K562 (cell line): ENCODE data around the gene HCN4. TPM values are rescaled to one million over a fixed set of nuclear protein-coding genes. Genes with fewer than 3 reads are reported as not detected.

ENCODE experiments used
- ATAC-seq: fragments of 200-7000 bp; cut with Tn5 transposase; 3 replicates; pipeline ENCODE4 v1.9.1; 2020; ENCODE audit warnings: moderate library complexity
- BruUV-seq: library from RNA; stranded (reverse); fragments of 400-500 nt; replicated peaks from 2 replicates; lab custom pipeline; 2021; lab: Mats Ljungman, UMichigan
- CTCF ChIA-PET: fragments of 300-600 bp; formaldehyde crosslinking; extraction: SDS; loops from one replicate; lab custom pipeline; 2021; ENCODE audit warnings: low intra/inter-chr PET ratio; lab: Yijun Ruan, JAX
- POLR2A ChIA-PET: fragments of 300-600, 350-650 bp; sonication (Branson Sonifier 250); formaldehyde crosslinking; extraction: SDS; loops from one replicate; lab custom pipeline; 2021; ENCODE audit warnings: antibody characterized with exemption, inconsistent platforms; lab: Yijun Ruan, JAX
- DNase-seq, 4 experiments: peaks; one replicate each; pipeline versions ENCODE4 v3.0.0 to v3.0.0-alpha.2; 2011 to 2018; ENCODE audit warnings: low spot score in 3 of 4, mixed read lengths in 3 of 4; ENCODE audit errors: extremely low read depth in 1 of 4
- FAIRE-seq: peaks from 2 replicates; lab custom pipeline; 2011; peaks lifted over from hg19 to GRCh38; lab: Jason Lieb, UNC
- H2AFZ ChIP-seq: 2 replicates; pipeline ENCODE4 v1.6.0; 2011; ENCODE audit warnings: low read depth, low read length, control low read depth, inconsistent platforms
- H3K27ac ChIP-seq: fragments of 200-600 bp; 3 replicates; pipeline ENCODE4 v1.8.0; 2011; ENCODE audit warnings: low read depth, mild to moderate bottlenecking, control low read depth, inconsistent platforms, low read length, moderate library complexity, mixed read lengths; ENCODE audit errors: extremely low read depth
- H3K27me3 ChIP-seq, 2 experiments: fragments of 300-600 bp in 1 of 2; 2 replicates in 1 of 2; 3 replicates in 1 of 2; pipeline versions ENCODE4 v1.6.0 to v1.8.0; 2011; ENCODE audit warnings: inconsistent platforms in 2 of 2, low read length in 2 of 2, mild to moderate bottlenecking in 1 of 2, mixed read lengths in 1 of 2, moderate library complexity in 1 of 2; ENCODE audit not compliant: control insufficient read depth in 2 of 2, insufficient read depth in 2 of 2
- H3K36me3 ChIP-seq: fragments of 300-600 bp; 3 replicates; pipeline ENCODE4 v1.8.0; 2011; ENCODE audit warnings: mild to moderate bottlenecking, low read length, inconsistent platforms; ENCODE audit not compliant: control insufficient read depth, insufficient read depth
- H3K4me1 ChIP-seq, 2 experiments: fragments of 200-600 bp in 1 of 2; replicated peaks in 1 of 2; 2 replicates in 1 of 2; 3 replicates in 1 of 2; pipeline versions ENCODE4 v1.5.1 to v1.8.0; 2011; ENCODE audit warnings: inconsistent platforms in 2 of 2, low read length in 2 of 2, mild to moderate bottlenecking in 1 of 2, mixed read lengths in 1 of 2, moderate library complexity in 1 of 2; ENCODE audit not compliant: control insufficient read depth in 2 of 2, insufficient read depth in 2 of 2
- H3K4me2 ChIP-seq: 2 replicates; pipeline ENCODE4 v1.6.1; 2011; ENCODE audit warnings: low read length, control low read depth, inconsistent platforms, mixed read lengths; ENCODE audit not compliant: insufficient read depth
- H3K4me3 ChIP-seq: fragments of 200-600 bp; sonication (generic), shearing (Covaris generic); 2 replicates; pipeline ENCODE4 v1.5.1; 2016; ENCODE audit warnings: control low read depth, inconsistent platforms
- H3K79me2 ChIP-seq: fragments of 200-600 bp; 3 replicates; pipeline ENCODE4 v1.8.0; 2011; ENCODE audit warnings: low read length, inconsistent platforms; ENCODE audit not compliant: control insufficient read depth, insufficient read depth
- H3K9ac ChIP-seq, 2 experiments: 2 replicates each; pipeline versions ENCODE4 v1.6.0 to v1.6.1; 2011; ENCODE audit warnings: low read depth in 2 of 2, low read length in 2 of 2, control low read depth in 1 of 2, inconsistent platforms in 1 of 2, mild to moderate bottlenecking in 1 of 2, mixed read lengths in 1 of 2; ENCODE audit not compliant: insufficient read depth in 1 of 2
- H3K9me1 ChIP-seq: one replicate; pipeline ENCODE4 v1.6.0; 2011; ENCODE audit warnings: inconsistent platforms, mild to moderate bottlenecking, low read length, moderate library complexity; ENCODE audit not compliant: control insufficient read depth, insufficient read depth
- H3K9me3 ChIP-seq: replicated peaks from 2 replicates; pipeline ENCODE4 v1.5.1; 2011; ENCODE audit warnings: low read depth, low read length, inconsistent platforms; ENCODE audit not compliant: control insufficient read depth, insufficient read depth
- H4K20me1 ChIP-seq: replicated peaks from 2 replicates; pipeline ENCODE4 v1.6.1; 2011; ENCODE audit warnings: low read length, inconsistent platforms, mixed read lengths; ENCODE audit not compliant: control insufficient read depth, insufficient read depth
- CCNT2 ChIP-seq: IDR thresholded peaks from 2 replicates; pipeline ENCODE4 v1.6.1; 2011; ENCODE audit warnings: borderline replicate concordance, low read depth, mild to moderate bottlenecking, moderate library complexity, mixed read lengths, low read length; ENCODE audit not compliant: insufficient read length; ENCODE audit errors: extremely low read depth
- EZH2 ChIP-seq: IDR thresholded peaks from 2 replicates; pipeline ENCODE4 v1.6.1; 2012; ENCODE audit warnings: low read depth, mild to moderate bottlenecking, inconsistent platforms, low read length, borderline replicate concordance
- MYNN ChIP-seq, 2 experiments: sonication (generic); formaldehyde crosslinking in 1 of 2; IDR thresholded peaks; 2 replicates each; pipeline versions ENCODE4 v1.5.0 to v1.6.1; 2016 to 2020; ENCODE audit warnings: antibody characterized with exemption in 1 of 2, missing genetic modification reagents in 1 of 2
- RBM15 ChIP-seq: fragments of 200-400 bp; formaldehyde crosslinking; IDR thresholded peaks from 2 replicates; pipeline ENCODE4 v1.6.1; 2018; ENCODE audit warnings: mild to moderate bottlenecking, low read length, moderate library complexity; ENCODE audit not compliant: insufficient read depth
- TFAM ChIP-seq: fragments of 250-450 bp; sonication (Bioruptor Pico); conservative IDR thresholded peaks from 2 replicates; pipeline ENCODE4 v1.5.0; 2021; ENCODE audit warnings: mild to moderate bottlenecking, moderate library complexity
- TRIM24 ChIP-seq, 2 experiments: fragments of 450-650 bp; IDR thresholded peaks; 2 replicates each; pipeline ENCODE4 v1.6.1; 2016
- ZNF324 ChIP-seq: fragments of 250-450 bp; sonication (Bioruptor Pico); IDR thresholded peaks from 2 replicates; pipeline ENCODE4 v1.4.0; 2020; ENCODE audit warnings: mild to moderate bottlenecking
- ZNF668 ChIP-seq: fragments of 250-450 bp; sonication (Bioruptor Pico); IDR thresholded peaks from 2 replicates; pipeline ENCODE4 v1.8.0; 2022; ENCODE audit warnings: mild to moderate bottlenecking, inconsistent platforms
- whole genome bisulfite sequencing: fragments of 100-300 bp; shearing (Covaris generic); methylation state at CpG from one replicate; pipeline ENCODE4 v1.1.6; 2016; ENCODE audit warnings: low coverage, mixed read lengths; ENCODE audit not compliant: insufficient coverage; ENCODE audit errors: missing lambda C conversion rate; 5-methylcytosine and 5-hydroxymethylcytosine counted together
- in situ Hi-C: fragments of 300-500 bp; cut with MboI; formaldehyde crosslinking; loops from 4 replicates; pipeline ENCODE4 v1.15.0; 2018; ENCODE audit warnings: inconsistent platforms, mixed read lengths
- intact Hi-C: fragments of 100-400 bp; cut with micrococcal nuclease; formaldehyde crosslinking; loops from 2 replicates; pipeline ENCODE4 v1.14.2; 2022
- polyA plus RNA-seq, 8 experiments: library from polyadenylated mRNA; depleted of rRNA in 4 of 8; stranded (reverse) in 5 of 8; unstranded in 3 of 8; fragments of >200 nt; fragmentation: Nextera tagmentation in 2 of 8; fragmentation: Illumina TruSeq in 1 of 8; extraction: Ambion mirVana in 2 of 8; extraction: Trizol in 1 of 8; gene quantifications; 2 replicates each; pipeline versions ENCODE4 v1.2.1 to v1.2.3, GENCODE V29; 2011 to 2014; ENCODE audit warnings: inconsistent platforms in 1 of 8, missing spikeins in 1 of 8
- total RNA-seq, 7 experiments: library from RNA; depleted of rRNA in 6 of 7; stranded (reverse); fragments of >200 nt in 6 of 7; fragmentation: Illumina TruSeq in 2 of 7; extraction: Trizol in 2 of 7; gene quantifications; 2 replicates each; pipeline versions ENCODE4 v1.2.1 to v1.2.3, GENCODE V29; 2011 to 2021; ENCODE audit warnings: low replicate concordance in 1 of 7
- TF ChIP-seq, protein P1 (sequence below): fragments of 450-650 bp; IDR thresholded peaks from 2 replicates; pipeline ENCODE4 v1.7.1; 2018; ENCODE audit warnings: mild to moderate bottlenecking, low read depth; ENCODE audit not compliant: partially characterized antibody
- TF ChIP-seq, protein P2 (sequence below): fragments of 250-450 bp; sonication (Bioruptor Pico); IDR thresholded peaks from 2 replicates; pipeline ENCODE4 v1.5.1; 2021; ENCODE audit warnings: mild to moderate bottlenecking

Gene HCN4
- total and polyA plus RNA-seq, 9 of the 15 experiments (the other 6 are each of a cell fraction or from before 2014, with no cell fraction given): not detected

DNA sequence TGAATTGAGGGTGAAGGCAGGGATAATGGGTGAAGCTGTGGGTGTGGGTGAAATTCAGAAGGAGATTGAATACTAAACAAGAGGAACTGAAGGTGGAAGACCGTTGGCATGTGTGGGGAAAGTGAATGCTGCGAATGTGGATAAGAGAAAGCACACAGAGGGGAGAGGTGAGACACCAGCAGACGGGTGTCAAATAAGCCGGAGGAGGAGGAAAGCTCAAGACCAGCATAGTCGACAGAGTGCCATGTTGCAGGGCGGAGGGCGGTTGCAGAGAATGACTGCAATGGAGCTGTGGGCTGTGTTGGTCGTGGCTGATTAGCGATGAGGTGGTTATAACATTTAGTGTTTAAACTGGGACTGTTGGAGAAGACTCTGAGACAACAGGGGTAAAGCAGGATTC, 16.4 kb upstream of the HCN4 start:
- Histone ChIP-seq H3K27ac (no peak overlapping the region), H3K36me3 (no peaks in the 10 kb centered on the region), H3K27me3 (peaks cover 7 to 16% of the 10 kb centered on the region in 2 experiments; a peak in 4 of 5 replicates), H4K20me1 (no peaks in the 10 kb centered on the region), H3K79me2 (no peaks in the 10 kb centered on the region), H3K9me3 (no peaks in the 10 kb centered on the region), H3K9ac (no peak overlapping the region), H3K4me2 (no peak overlapping the region), H3K4me3 (no peak overlapping the region), H2AFZ (no peak overlapping the region), H3K4me1 (peaks cover 0 to 5% of the 10 kb centered on the region in 2 experiments; a peak in 1 of 5 replicates)
- in situ Hi-C loops: no loop called here
- DNase-seq (no peak), FAIRE-seq (no peak), ATAC-seq (no peak)
- POLR2A ChIA-PET: interaction anchor here (1.0 kb wide), 1 partner anchor 15 kb away, joined by 3 read pairs; no protein-coding TSS in a partner anchor
- WGBS: 0% methylated on average over 8 of the region's 9 CpGs
- no TSS peak for BruUV-seq
- TF ChIP-seq RBM15 (no peak), MYNN (IDR thresholded peaks at IDR 0.05) (no peak), MYNN (CRISPR knock-in tag; IDR thresholded peaks at IDR 0.05) (no peak), ZNF668 (CRISPR knock-in tag) (no peak), TRIM24 (IDR thresholded peaks at IDR 0.05) (no peak), CCNT2 (no peak), EZH2 (no peak), TFAM (CRISPR knock-in tag) (no peak), ZNF324 (CRISPR knock-in tag) (no peak)
- TF ChIP-seq, protein P1, sequence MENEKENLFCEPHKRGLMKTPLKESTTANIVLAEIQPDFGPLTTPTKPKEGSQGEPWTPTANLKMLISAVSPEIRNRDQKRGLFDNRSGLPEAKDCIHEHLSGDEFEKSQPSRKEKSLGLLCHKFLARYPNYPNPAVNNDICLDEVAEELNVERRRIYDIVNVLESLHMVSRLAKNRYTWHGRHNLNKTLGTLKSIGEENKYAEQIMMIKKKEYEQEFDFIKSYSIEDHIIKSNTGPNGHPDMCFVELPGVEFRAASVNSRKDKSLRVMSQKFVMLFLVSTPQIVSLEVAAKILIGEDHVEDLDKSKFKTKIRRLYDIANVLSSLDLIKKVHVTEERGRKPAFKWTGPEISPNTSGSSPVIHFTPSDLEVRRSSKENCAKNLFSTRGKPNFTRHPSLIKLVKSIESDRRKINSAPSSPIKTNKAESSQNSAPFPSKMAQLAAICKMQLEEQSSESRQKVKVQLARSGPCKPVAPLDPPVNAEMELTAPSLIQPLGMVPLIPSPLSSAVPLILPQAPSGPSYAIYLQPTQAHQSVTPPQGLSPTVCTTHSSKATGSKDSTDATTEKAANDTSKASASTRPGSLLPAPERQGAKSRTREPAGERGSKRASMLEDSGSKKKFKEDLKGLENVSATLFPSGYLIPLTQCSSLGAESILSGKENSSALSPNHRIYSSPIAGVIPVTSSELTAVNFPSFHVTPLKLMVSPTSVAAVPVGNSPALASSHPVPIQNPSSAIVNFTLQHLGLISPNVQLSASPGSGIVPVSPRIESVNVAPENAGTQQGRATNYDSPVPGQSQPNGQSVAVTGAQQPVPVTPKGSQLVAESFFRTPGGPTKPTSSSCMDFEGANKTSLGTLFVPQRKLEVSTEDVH: no peak
- TF ChIP-seq, protein P2, sequence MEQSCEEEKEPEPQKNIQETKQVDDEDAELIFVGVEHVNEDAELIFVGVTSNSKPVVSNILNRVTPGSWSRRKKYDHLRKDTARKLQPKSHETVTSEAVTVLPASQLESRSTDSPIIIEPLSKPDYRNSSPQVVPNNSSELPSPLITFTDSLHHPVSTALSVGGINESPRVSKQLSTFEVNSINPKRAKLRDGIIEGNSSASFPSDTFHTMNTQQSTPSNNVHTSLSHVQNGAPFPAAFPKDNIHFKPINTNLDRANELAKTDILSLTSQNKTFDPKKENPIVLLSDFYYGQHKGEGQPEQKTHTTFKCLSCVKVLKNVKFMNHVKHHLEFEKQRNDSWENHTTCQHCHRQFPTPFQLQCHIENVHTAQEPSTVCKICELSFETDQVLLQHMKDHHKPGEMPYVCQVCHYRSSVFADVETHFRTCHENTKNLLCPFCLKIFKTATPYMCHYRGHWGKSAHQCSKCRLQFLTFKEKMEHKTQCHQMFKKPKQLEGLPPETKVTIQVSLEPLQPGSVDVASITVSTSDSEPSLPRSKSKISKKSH (CRISPR knock-in tag): no peak
- TF ChIP-seq, all 486 proteins: peak for 0
- intact Hi-C loops: no loop called here
- no peaks in the 10 kb centered on the region for H3K9me1 ChIP-seq
- CTCF ChIA-PET: no interaction called here
